ENCODE data around the gene CAPS2. TPM values are rescaled to one million over a fixed set of nuclear protein-coding genes. Genes with fewer than 3 reads are reported as not detected.

The CAPS2 gene
- total RNA-seq, 6 donors from 2014 or later, result 6.7 to 48.2 (median 9.0) TPM

DNA sequence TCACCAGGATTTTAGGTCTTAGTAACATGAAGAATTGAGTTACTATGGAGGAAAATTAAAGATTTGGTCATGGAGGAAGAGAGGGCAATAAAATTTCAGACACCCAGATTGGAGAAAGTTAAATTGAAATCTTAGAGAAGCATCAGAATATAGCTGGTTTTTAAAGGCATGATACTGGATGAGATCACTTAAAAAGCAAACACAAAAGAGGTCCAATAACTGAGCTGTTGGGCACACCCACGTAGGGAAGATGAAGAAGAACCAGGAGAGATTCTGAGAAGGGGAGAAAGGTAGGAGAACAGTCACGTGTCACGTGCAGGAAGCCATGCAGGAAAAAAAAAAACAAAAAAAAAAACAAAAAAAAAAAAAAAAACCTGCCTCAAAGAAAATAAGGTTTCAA is 18.8 kb downstream of the CAPS2 start:
- H3K27ac ChIP-seq, result no peak overlapping the region
- no peaks in the 10 kb centered on the region for H3K27me3 ChIP-seq
- WGBS, 2 donors, result 79 to 91% methylated on average over 3 of the region's 3 CpGs
- no peak overlapping the region for H3K4me3 ChIP-seq
- no peak for DNase-seq
- no peaks in the 10 kb centered on the region for H3K4me1 ChIP-seq
- no peak for TF ChIP-seq POLR2AphosphoS5 (IDR thresholded peaks at IDR 0.05)
- no peak for TF ChIP-seq POLR2A (IDR thresholded peaks at IDR 0.05)
- no peak for TF ChIP-seq EP300 (IDR thresholded peaks at IDR 0.05)
- TF ChIP-seq, protein P1, sequence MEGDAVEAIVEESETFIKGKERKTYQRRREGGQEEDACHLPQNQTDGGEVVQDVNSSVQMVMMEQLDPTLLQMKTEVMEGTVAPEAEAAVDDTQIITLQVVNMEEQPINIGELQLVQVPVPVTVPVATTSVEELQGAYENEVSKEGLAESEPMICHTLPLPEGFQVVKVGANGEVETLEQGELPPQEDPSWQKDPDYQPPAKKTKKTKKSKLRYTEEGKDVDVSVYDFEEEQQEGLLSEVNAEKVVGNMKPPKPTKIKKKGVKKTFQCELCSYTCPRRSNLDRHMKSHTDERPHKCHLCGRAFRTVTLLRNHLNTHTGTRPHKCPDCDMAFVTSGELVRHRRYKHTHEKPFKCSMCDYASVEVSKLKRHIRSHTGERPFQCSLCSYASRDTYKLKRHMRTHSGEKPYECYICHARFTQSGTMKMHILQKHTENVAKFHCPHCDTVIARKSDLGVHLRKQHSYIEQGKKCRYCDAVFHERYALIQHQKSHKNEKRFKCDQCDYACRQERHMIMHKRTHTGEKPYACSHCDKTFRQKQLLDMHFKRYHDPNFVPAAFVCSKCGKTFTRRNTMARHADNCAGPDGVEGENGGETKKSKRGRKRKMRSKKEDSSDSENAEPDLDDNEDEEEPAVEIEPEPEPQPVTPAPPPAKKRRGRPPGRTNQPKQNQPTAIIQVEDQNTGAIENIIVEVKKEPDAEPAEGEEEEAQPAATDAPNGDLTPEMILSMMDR (IDR thresholded peaks at IDR 0.05), result no peak
- ATAC-seq (ENCODE audit: low FRiP score in 2 of 2), result no peak
- no peaks in the 10 kb centered on the region for H3K36me3 ChIP-seq
- no peaks in the 10 kb centered on the region for H3K9me3 ChIP-seq

DNA sequence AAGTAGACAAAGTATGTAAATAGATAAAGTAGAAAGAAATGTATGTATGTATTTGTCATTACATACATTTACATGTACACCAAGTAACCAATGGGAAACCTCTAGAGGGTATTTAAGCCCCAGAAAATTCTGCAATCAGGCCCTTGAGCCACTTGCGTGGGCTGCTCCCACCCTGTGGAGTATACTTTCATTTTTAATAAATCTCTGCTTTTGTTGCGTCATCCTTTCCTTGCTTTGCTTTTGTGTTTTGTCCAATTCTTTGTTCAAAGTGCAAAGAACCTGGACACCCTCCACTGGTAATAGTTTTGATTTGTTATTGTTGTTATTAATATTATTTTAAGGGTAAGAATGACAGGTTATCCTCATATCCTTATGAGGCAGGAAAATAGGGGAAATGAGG is 21.8 kb downstream of the CAPS2 start:
- no peak overlapping the region for H3K27ac ChIP-seq
- ATAC-seq (ENCODE audit: low FRiP score in 2 of 2) (no peak), DNase-seq (no peak)
- WGBS, 2 donors, result 91 to 94% methylated on average over 2 of the region's 2 CpGs
- H3K27me3 ChIP-seq, result no peaks in the 10 kb centered on the region
- no peaks in the 10 kb centered on the region for H3K4me1 ChIP-seq
- TF ChIP-seq, protein P1 (IDR thresholded peaks at IDR 0.05), result no peak
- H3K4me3 ChIP-seq, result no peak overlapping the region
- no peaks in the 10 kb centered on the region for H3K9me3 ChIP-seq
- peaks cover 0 to 8% (median 0%) of the 10 kb centered on the region in 4 donors for H3K36me3 ChIP-seq

DNA sequence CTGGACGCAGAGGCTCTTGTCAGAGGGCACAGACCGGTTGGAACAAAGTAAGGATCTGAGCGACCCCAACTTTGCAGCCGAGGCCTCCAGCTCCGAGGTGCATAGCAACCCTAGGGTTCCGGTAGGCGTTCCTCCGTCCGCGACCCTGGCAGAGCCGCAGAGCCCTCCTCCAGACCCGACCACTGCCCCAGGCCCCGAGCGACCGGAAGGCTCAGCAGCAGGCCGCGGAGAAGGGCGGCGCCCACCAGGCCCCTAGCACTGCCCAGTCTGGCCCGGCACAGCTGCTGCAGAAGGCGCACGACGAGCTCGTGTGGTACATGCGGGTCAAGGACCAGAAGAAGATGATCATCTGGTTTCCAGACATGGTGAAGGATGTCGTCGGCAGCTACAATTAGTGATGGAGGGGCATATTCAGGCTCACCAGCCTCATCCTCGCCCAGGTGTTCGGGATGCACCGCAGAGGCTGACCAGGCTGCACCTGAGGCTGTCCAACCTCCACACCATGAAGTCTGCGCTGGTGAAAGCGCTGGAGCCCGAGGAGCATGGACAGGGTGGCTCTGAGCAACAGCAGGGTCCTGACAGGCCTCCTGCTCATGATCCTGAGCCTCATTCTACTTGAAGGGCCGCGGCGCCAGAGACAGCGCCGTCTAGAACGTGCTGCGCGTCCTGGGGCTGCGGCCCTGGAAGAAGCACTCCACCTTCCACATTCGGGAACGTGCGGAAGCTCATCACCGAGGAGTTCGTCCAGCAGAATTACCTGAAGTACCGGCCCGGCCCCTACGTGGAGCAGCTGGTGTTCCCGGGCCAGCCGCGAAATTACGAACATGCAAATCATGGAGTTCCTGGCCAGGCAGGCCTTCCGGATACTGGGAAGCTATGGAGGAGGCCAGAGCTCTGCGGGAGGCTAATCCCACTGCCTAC is 24.5 kb downstream of the CAPS2 start:
- DNase-seq, result peak in 1 of 2 donors; percentile 69
- Histone ChIP-seq H3K27me3 (no peaks in the 10 kb centered on the region), H3K4me3 (no peak overlapping the region), H3K4me1 (no peaks in the 10 kb centered on the region), H3K27ac (no peak overlapping the region), H3K36me3 (peaks cover 0 to 8% (median 0%) of the 10 kb centered on the region in 4 donors), H3K9me3 (no peaks in the 10 kb centered on the region)
- TF ChIP-seq, protein P1 (IDR thresholded peaks at IDR 0.05), result no peak
- TF ChIP-seq EP300 (IDR thresholded peaks at IDR 0.05) (no peak), POLR2AphosphoS5 (IDR thresholded peaks at IDR 0.05) (no peak), POLR2A (IDR thresholded peaks at IDR 0.05) (no peak)
- ATAC-seq (ENCODE audit: low FRiP score in 2 of 2), result no peak
- WGBS, 2 donors, result 95 to 97% methylated on average over 34 to 53 of the region's 56 CpGs

DNA sequence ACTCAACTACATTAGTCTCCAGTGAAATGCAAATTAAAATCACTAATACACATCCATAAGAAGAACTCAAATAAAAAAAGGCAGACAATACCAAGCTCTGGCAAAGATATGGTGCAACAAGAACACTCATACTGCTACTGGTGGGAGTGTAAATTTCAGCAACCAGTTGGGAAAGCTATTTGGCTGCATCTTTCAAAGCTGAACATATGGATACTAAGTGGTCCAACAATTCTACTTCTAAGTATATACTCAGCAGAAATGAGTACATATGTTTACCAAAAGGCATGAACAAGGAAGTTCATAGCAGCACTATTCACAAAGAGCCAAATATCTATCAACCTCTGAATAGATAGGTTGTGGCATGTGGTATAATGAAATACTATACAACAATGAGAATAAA is 27.3 kb downstream of the CAPS2 start:
- DNase-seq (no peak), ATAC-seq (ENCODE audit: low FRiP score in 2 of 2) (no peak)
- TF ChIP-seq EP300 (IDR thresholded peaks at IDR 0.05), result no peak
- no peak for TF ChIP-seq POLR2A (IDR thresholded peaks at IDR 0.05)
- no peak for TF ChIP-seq POLR2AphosphoS5 (IDR thresholded peaks at IDR 0.05)
- TF ChIP-seq, protein P1 (IDR thresholded peaks at IDR 0.05), result no peak
- Histone ChIP-seq H3K27me3 (no peaks in the 10 kb centered on the region), H3K4me1 (no peaks in the 10 kb centered on the region), H3K9me3 (no peaks in the 10 kb centered on the region), H3K27ac (no peak overlapping the region), H3K4me3 (no peak overlapping the region), H3K36me3 (peaks cover 0 to 8% (median 0%) of the 10 kb centered on the region in 4 donors)

DNA sequence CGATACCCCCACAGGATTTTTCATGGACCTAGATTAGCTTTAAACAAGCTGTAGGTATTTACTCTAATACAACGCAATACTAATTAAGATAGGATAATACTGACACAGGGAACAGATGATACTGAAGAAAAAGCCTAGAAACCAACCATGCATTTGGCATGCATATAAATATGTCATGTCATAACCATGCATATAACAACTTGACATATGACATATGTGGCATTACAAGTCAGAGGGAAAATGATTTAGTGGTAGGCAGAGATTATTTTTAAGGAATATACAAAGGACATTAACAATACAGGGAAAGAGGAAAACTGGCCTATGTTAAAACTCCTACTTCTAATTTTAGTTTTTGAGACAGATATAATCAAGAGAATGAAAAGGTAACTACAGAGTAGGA is 27.9 kb downstream of the CAPS2 start:
- H3K27ac ChIP-seq, result no peak overlapping the region
- H3K4me1 ChIP-seq, result no peaks in the 10 kb centered on the region
- WGBS, 2 donors, result 95 to 96% methylated on average over 2 of the region's 2 CpGs
- no peaks in the 10 kb centered on the region for H3K27me3 ChIP-seq
- ATAC-seq (ENCODE audit: low FRiP score in 2 of 2), result no peak
- TF ChIP-seq POLR2A (IDR thresholded peaks at IDR 0.05) (no peak), POLR2AphosphoS5 (IDR thresholded peaks at IDR 0.05) (no peak), EP300 (IDR thresholded peaks at IDR 0.05) (no peak)
- TF ChIP-seq, protein P1 (IDR thresholded peaks at IDR 0.05), result no peak
- no peak for DNase-seq
- no peak overlapping the region for H3K4me3 ChIP-seq
- no peaks in the 10 kb centered on the region for H3K9me3 ChIP-seq
- H3K36me3 ChIP-seq, result peaks cover 0 to 8% (median 0%) of the 10 kb centered on the region in 4 donors

Measured in upper lobe of left lung (tissue), 6 donors.